Ovary (tissue), 3 donors: Measurements from ENCODE around the gene TOR3A.

Experiments used
- POLR2A ChIP-seq: fragments of 450-650 bp; IDR thresholded peaks from one replicate; pipeline ENCODE4 v1.6.1; 2017; ENCODE audit warnings: antibody characterized with exemption, mild to moderate bottlenecking, moderate library complexity
- TF ChIP-seq, protein P1 (sequence below), 3 donors: fragments of 450-650 bp in 2 of 3; fragments of 200-600 bp in 1 of 3; IDR thresholded peaks; one replicate each; pipeline versions ENCODE4 v1.5.1 to v1.8.0; 2016 to 2022; ENCODE audit warnings: antibody characterized with exemption in 3 of 3, mild to moderate bottlenecking in 1 of 3
- donor health status: DM: no; HTN: no; CAD: no.

GRCh38 chr1:179095924-179096323 is 14.1 kb downstream of the TOR3A start:
- TF ChIP-seq, protein P1, sequence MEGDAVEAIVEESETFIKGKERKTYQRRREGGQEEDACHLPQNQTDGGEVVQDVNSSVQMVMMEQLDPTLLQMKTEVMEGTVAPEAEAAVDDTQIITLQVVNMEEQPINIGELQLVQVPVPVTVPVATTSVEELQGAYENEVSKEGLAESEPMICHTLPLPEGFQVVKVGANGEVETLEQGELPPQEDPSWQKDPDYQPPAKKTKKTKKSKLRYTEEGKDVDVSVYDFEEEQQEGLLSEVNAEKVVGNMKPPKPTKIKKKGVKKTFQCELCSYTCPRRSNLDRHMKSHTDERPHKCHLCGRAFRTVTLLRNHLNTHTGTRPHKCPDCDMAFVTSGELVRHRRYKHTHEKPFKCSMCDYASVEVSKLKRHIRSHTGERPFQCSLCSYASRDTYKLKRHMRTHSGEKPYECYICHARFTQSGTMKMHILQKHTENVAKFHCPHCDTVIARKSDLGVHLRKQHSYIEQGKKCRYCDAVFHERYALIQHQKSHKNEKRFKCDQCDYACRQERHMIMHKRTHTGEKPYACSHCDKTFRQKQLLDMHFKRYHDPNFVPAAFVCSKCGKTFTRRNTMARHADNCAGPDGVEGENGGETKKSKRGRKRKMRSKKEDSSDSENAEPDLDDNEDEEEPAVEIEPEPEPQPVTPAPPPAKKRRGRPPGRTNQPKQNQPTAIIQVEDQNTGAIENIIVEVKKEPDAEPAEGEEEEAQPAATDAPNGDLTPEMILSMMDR (IDR thresholded peaks at IDR 0.05), result no peak
- no peak for TF ChIP-seq POLR2A
